GM21360 (cell line): ENCODE data around the gene CLIC5.

ENCODE experiments used
- ATAC-seq: cut with Tn5 transposase; IDR thresholded peaks from one replicate; pipeline ENCODE4 v1.9.1; 2021; ENCODE audit warnings: mild to moderate bottlenecking, moderate library complexity; ENCODE audit not compliant: unreplicated experiment

CLIC5 gene

GRCh38 chr6:45855642-45856394 is 159.8 kb downstream of the CLIC5 start:
- ATAC-seq, result no peak

DNA sequence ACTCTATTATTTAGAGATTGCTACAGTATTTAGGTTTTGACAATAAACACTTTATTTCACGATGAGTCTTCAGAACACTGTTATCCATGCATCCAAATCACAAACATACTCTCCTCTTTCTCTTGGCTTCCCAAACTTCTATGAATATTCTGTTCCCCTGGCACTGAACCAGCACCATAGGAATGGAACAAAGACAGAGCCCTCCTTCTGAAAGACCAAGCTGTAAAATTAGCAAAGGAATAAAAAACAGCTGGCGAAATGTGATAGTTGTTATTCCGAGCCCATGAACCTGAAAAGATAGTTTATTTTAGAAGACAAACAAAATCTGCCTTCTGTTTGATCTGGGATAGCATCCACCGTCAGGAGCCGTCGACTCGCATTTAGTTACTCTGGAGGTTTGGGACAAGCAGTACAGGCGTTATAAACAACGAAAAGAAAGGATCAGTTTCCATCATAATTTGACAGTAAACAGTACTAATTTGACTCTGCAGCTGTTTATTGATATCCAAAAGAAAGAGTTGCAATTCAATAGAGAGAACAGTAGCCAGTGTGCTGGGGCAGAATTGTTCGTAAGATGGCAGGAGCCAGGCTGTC is 161.4 kb downstream of the CLIC5 start:
- no peak for ATAC-seq

DNA sequence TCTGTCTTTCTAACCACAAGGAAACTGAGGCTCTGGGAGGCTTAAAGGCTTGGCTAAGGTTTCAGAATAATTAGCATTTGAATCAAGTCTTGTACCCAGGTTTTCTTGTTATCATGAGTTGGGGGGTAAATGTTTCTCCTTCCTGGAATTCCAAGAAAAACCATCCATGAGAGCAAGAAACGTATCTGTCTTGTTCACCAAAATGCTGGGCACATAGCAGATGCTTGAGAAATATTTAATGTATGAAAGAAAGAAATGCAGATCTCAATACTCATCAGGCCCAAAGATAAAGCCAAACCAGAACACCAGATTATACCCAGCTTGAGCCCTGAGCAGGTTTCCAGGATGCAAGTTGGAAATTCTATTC is 164.6 kb downstream of the CLIC5 start:
- no peak for ATAC-seq

- no peak for ATAC-seq
Observed at GRCh38 chr6:45850378-45851033, 165.2 kb downstream of the CLIC5 start.

DNA sequence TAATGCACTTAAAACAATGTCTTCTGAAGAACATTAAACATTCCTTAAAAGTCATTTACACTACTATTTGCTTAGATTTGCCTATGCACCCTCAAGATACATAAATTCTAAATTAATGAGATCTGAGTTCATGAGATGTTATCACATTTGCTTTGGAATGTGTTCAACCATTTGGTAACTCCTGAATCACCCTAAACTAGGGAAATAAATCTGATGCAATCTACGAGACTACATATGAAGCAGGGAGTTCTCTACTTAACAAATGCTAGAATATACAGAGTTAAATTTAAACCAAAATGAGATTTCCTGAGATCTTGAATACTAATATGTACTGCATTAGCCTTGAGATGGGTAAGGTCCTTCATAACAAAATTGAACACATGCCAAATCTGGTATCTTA is 170.1 kb downstream of the CLIC5 start:
- ATAC-seq, result no peak

DNA sequence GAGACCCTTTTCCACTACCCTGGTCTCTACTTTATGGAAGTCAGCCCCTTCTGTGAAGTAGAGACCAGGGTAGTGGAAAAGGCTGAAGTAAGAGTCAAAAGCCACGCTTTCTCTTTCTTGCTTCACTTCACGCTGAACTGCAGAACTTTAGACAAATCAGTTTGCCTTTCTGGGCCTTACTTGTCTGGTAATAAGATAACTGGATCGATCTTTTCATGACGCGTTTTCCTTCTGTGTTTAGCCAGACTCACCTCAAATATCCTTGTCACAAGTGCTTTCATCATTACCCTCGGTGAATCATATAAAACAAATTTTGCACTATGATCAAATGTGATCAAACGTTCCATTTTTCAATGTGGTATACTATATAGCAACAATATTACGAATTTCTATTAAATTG is 170.7 kb downstream of the CLIC5 start:
- no peak for ATAC-seq

GRCh38 chr6:45843848-45844521 is 171.7 kb downstream of the CLIC5 start:
- no peak for ATAC-seq

DNA sequence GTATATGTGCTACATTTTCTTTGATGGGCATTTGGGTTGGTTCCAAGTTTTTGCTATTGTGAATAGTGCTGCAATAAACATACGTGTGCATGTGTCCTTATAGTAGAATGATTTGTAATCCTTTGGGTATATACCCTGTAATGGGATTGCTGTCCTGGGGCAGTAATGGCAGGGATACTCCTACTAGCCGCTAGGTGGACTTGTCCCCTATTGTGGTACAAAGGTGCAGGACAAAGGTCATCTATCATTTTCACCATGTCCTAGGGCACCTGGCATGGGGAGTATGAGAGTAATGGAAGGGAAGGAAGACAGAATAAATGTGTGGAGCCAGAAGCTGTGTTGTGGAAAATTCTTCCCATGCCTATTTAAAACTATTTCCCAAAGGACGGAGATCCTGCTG is 174.6 kb downstream of the CLIC5 start:
- no peak for ATAC-seq

DNA sequence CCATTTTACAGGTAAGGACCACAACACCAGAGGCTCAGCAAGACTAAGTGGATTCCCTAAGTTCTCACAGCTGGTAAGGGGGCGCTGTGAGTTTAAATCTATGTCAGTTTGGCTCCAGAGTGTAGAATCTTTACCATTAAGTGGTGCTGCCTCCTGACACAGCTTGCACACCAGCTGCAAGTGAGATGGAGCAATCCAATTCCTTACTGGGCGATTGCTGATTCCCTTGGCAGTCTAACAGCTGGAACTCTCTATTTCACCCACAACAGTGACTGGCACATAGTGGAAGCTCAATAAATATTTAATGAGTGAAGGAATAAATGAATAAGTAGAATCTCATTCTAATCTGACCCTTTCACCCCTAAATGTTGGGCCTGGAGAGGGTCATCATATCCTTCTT is 176.7 kb downstream of the CLIC5 start:
- ATAC-seq, result no peak

GRCh38 chr6:45838451-45838850 is 177.2 kb downstream of the CLIC5 start:
- ATAC-seq, result no peak

- no peak for ATAC-seq
Observed at GRCh38 chr6:45837541-45838200, 178.0 kb downstream of the CLIC5 start.

DNA sequence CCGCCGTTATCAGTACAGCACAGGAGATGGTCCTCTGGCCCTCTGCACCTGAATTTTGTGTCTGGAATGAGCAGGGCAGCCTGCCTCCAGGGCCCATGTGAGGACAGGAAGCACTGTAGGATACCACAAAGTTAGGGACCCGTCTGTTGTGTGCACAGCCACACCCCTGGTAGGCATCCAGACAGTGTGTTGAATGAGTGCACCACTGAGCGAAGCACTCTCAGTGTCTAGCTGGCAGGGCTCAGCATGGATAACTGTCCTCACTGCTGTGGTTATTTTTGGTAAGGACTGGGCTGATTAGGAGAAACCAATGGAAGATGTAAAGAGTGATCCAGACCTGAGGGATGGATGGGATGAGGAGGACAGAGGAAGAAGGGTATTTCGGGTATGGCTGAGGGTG is 178.7 kb downstream of the CLIC5 start:
- no peak for ATAC-seq

GRCh38 chr6:45836438-45836824 is 179.2 kb downstream of the CLIC5 start:
- no peak for ATAC-seq

GRCh38 chr6:45835721-45836437 is 179.8 kb downstream of the CLIC5 start:
- no peak for ATAC-seq

GRCh38 chr6:45832063-45832462 is 183.6 kb downstream of the CLIC5 start:
- ATAC-seq, result no peak
